Astrocyte (in vitro differentiated cells and primary cell): Measurements from ENCODE around the gene PRKAG2.

Experiments used
- CTCF ChIP-seq: IDR thresholded peaks from 2 replicates; pipeline ENCODE4 v1.5.1; 2011; ENCODE audit warnings: low read depth, mild to moderate bottlenecking, inconsistent platforms, low read length, moderate library complexity; ENCODE audit not compliant: insufficient read depth
- EZH2 ChIP-seq: IDR thresholded peaks from 2 replicates; pipeline ENCODE4 v1.6.1; 2012; ENCODE audit warnings: mild to moderate bottlenecking, low read length, inconsistent platforms; ENCODE audit not compliant: insufficient read depth

DNA sequence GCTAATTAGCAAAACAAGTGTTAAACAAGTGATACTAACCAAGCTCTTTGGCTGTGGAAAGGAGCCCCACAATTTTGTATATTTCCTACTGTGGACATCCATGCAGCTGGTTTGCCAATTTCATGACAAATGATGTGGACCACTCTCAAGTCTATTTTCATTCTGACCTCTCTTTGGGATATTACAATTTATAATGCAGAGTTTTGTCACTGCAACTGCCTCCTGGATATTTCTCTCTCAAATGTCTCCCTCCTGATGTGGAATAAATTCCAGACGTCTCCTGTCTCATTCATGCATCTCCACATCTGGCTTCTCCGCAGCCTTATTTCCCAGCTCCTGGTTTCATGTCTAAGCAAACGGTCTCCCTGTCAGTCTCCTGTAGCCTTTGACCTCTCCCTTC lies 276.6 kb downstream of the PRKAG2 start:
- TF ChIP-seq CTCF (no peak), EZH2 (no peak)
